IPS-NIHi7 (cell line): ENCODE data around the gene TENM4.

Experiments used
- DNase-seq: peaks from one replicate; pipeline ENCODE4 v3.0.0; 2012; ENCODE audit warnings: mixed read lengths; ENCODE audit errors: extremely low spot score

Gene TENM4

DNA sequence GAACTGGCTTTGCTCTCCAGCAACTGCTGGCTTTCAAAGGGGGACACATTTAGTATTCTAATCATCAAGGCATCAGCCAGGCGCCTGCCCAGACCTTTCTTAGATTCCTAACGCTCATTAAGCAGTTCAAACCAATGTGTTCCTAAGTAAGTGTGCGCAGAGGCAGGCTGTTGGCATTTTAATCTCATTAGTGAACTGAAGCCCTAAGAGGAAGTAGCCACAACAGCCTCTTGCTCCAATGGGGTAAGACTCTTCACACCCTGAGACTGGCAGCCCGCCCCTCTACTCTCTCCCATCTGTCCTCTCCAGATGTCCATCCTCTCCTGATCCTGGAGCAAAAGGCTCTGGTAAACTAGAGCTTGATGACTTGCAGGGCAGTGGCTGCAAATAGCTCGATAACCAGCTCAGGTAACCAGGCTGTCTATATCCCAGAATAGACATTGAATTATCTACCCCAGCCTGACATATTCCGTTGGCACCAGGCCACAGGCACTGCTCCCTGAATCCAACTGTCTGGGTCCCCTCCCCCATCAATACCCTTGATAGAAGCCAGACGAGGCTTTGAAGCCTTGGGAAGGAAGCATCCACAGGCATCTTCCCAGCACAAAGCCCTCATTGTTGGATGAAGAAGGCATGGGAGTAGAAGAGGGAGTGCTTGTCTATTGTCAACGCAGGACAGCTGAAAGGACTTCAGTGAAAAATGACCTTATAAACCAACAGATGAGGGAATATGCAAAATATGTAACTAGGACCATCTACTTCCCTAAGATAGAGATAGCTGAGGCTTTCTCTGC lies 321.1 kb downstream of the TENM4 start:
- DNase-seq, result no peak

DNA sequence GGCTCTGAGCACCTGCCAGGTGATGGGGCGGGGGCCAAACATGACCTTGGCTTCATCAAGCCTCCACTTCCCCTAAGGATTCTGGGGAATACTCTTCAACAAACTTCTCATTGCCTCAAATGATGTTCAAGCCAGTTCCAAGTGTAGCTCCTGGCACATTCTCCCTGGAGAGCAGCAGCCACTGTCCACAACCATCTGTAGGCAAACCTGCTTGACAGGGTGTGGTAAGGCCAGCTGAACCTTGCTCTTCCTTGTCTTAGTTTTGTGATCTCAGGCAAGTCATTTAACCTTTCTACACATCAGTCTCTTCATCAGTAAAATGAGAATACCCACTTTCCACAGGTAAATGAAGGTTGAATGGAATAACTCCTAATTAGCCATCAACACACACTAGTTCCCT lies 323.3 kb downstream of the TENM4 start:
- no peak for DNase-seq

DNA sequence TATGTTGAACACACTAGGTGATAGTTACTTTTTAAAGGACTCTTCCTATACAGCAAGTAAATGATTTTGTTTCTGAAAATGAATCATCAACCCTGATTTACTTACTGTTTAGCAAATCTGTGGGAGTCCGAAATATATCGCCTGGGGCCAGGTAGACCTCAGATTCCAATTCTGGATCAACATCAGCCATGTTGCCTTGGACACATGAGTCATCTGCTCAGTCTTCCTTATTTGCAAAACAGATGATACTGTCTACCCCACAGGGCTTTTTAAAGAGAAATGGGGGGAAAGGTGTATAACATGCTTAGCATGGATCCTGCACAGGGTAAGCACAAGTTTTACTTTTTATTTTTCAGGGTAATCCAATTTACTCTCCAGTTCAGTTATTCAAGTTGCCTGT lies 324.2 kb downstream of the TENM4 start:
- no peak for DNase-seq

DNA sequence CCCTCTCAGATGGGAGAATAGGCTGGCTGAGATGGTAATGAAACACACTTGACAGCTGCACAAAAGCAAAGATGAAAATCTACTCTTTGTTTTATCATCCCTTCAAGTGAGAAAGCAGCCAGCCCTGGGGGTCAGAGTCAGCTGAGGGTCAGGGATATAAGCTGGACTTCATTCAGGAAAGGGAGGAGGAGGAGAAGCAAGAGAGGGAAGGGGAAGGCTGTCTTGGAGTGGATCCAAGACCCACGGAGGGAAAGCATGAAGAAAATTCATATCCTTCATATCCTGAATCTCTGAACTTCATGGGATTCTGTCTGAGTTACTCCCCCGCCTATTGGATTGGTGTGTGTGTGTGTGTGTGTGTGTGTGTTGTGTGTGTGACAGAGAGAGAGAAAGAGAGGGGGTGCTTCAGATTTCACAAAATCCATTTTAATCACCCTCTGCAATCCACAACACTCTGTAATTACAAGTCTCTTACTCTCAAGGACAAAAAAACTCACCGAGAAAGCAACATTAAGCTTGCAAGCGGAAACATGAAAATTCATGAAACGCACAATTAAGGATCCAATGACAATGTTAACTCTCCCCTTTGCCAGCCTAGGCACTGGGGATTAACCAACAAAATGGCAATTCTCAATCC lies 327.7 kb downstream of the TENM4 start:
- DNase-seq, result no peak

DNA sequence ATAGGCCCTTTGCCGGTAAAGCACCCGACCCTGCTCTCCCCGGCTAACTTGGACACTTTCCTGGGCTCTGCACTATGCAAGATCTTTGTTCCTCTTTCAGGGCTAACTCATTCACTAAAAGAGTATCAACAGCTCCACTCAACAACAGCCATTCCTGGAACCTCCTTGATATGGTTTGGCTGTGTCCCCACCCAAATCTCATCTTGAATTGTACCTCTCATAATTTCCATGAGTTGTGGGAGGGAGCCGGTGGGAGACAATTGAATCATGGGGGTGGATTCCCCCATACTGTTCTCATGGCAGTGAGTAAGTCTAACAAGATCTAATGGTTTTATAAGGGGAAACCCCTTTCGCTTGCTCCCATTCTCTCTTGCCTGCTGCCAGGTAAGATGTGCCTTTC lies 330.0 kb downstream of the TENM4 start:
- no peak for DNase-seq

DNA sequence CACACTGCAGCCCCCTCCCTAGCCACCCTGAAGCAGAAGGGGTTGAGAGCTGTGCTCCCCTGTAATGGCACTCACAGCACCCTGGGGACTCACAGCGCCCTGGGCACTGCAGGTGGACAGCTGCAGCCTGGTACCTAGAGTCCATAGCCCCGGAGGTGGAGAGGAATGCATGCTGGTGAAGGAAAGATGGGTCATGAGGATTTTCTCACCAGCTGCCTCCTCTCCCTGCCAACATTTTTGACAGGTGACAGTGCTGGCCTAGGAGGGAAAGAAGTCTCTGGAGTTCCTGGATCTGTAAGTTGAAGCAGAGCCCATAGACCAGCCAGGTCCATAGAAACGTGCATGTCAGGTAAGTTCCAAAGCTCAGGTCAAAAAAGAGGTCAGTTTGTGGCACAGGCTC lies 330.5 kb downstream of the TENM4 start:
- DNase-seq, result no peak

DNA sequence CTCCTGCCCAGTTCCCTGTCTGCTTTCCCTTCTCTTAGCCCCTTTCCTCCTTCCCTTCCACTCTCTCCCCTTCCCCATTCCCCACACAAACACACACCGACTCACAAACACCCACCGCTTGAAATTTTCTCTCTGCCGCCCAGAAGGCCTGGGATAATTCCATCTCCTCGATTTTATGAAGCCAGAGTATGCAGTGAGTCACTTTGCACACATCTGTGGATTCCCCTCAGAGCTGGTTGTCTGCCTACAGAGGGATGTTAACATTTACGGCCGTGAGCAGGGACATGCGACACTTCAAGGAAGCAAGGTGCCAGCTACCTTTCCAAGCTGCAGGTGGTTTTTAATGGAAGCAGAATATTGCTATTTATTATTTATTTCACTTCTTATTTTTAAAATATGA lies 332.0 kb downstream of the TENM4 start:
- DNase-seq, result no peak

DNA sequence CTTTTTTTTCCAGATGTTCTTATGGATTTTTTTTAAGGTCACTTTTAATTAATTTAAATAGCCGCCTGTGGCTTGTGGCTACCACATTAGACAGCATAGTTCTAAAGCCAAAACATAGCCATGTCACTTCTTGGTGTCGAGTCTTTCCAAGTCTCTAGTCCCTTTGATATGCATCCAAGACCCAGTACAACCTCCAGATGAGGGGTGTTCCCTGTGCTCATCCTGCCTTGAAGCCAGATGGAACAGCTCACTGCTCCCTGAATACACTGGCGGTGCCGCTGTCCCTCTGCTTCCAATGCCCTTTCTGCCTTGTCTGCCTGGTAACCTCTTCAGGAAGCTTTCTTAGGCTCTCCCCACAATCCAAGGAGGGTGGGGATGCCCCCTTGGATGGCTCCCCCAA lies 338.0 kb downstream of the TENM4 start:
- DNase-seq, result no peak

DNA sequence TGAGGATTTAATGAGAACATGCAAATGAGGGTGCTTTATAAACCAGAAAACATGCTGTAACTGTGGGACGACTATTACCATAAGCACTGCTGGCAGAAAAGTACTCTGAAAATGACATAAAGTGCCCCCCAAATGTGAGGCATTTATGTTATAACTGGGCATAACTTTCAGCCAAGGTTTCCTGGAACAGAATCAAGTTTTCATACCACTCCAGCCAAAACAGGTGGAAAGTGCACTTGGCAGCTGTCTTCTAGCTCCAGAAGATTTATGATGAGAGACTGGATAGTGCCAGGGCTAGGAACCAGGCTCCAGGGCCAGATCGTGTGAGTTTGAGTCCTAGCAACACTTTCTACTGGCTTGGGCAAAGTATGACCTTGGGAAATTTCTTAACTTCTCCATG lies 339.2 kb downstream of the TENM4 start:
- no peak for DNase-seq

DNA sequence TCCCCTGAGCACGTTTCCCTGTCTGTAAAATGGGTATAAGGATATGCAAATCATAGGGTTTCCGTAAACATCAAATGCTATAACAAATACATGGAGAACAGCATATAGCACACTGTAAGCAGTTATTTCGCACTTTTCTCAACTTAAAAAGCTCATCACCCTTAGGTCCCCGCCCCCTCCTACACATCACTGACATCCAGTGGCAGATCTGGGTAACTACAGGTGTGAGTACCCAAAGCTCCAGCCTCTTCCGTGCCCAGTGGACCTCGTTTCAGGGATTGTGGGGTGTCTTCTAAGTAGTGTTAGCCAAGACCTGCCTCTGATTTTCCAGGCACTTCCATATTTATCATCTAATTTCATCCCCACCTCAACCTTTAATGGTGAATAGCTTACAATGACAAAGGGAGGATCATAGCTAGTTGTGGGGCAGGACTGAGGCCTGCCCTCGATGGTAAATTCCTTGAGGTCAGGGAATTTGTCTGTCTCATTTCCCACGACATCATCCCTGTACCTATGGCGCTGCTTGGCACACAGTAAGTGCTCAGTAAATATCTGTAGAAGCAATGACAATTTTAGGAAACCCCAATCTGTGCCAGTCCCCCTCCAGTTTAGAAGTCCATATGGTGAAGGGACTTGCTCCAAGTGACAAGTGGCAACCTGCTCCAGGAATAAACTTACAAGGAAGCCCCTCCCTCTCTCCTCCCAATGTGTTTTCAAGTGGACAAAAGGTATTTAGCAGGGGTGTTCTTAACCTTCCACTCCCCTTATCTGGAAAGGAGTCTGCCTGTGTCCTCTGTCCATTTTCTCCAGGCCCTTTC lies 340.5 kb downstream of the TENM4 start:
- DNase-seq, result peak; percentile 85

DNA sequence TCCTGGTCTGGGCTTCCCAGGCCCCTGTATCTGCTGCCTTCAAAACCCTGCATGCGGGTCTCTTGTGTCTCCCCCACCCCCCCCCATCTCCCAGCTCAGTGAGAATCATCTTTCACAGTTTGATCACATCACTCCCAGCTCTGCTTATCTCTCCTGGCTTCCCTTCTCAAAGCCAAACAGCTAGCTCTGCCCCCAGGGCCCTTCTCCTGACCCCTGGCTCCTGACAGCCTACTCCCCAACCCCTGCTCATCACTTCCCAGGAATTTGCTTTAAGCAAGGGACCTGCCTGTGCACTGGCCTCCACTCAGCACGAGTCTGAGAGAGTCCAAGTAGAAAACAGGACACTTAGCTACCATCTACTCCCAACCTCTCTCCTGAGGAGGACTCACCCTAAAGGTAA lies 342.7 kb downstream of the TENM4 start:
- peak; percentile 45 for DNase-seq

DNA sequence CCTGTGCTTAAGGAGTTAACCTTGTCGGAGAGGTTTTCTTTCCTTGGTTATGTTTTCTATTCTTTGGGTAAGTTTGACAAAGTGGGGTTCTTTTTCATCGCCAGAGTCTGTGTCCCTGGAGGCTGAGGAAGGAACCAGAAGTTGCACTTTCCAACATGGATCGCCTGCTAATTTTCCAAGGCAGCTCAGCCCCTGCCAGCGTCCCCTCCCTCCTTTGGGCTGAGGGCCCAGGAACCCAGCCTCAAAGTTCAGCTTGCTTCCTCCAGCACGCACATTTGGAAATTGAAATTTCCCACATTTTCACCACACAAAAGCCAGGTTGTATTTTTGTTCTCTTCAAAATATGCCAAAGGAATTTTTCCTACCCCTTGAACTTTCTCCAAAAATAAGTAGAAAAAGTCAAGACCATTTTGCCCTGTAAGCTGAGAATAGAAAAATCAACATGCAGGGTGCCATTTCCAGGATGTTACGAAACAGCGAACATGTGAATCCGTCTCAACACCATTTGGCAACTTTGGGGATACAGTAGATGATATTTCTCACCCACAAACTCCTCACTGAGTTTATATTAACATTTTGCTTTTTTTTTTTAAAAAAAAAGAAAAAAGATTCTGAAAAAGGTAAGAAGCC lies 343.5 kb downstream of the TENM4 start:
- no peak for DNase-seq

DNA sequence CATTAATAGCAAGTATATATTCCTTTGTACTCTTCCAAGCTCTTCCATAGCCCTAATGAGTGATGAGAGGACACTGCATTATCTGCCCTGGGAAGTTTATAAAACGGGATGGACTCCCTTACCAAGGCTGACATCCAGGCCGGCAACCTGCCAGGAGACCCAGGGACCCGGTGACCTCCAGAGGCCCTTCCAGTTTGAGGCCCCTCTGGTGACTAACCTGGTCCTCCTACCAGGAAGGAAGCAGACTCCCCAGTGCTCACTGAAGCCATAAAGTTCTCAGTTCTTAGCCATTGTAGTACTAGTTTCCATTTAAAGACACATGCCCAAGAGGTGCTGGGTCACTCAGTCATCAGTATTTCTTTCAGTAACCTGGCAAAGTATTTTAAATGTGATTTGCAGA lies 345.4 kb downstream of the TENM4 start:
- DNase-seq, result no peak

DNA sequence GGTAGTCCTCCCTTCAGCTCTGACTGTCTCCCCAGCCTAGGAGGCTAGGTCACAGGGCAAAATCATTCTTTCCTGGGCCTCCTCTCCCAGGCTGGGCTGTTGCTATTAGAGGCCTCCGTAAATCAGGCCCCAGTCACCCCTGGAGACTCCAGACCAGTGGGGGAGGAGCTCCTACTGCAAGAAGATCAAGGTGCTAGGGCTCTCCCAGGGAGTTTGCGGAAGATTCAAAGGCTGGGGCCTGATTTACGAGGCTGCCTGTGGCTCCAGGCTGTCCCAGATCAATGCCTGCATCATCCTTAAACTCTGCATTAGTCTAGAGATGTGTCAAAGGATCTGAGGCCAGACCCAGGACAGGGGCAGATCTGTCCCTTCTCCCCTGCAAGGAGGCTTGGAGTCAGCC lies 346.2 kb downstream of the TENM4 start:
- peak; percentile 34 for DNase-seq

DNA sequence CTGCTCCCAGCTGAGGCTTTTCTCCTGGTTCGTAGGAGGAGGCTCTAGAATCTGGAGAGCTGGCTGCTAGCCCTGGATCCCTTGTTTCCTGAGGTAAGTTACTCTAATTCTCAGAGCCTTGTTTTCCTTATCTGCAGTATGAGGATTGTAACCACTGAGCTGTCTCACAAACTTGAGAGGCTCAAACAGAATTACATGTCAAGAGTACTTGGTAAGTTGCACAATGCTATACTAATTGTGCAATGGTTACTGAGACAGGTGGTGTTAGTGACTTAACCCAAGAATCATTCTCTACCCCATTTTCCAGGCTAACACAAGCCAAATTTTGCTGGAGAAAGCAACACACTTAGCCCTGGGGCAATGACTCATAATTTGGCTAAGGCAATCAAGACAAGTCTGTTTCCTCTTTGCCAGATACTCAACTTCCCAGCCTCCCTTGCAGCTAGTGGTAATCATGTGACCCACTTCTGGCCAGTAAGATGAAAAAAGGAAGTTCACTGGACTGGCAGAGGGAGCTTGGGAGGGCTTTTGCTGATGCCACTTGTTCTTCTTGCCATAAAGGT lies 348.0 kb downstream of the TENM4 start:
- DNase-seq, result no peak

DNA sequence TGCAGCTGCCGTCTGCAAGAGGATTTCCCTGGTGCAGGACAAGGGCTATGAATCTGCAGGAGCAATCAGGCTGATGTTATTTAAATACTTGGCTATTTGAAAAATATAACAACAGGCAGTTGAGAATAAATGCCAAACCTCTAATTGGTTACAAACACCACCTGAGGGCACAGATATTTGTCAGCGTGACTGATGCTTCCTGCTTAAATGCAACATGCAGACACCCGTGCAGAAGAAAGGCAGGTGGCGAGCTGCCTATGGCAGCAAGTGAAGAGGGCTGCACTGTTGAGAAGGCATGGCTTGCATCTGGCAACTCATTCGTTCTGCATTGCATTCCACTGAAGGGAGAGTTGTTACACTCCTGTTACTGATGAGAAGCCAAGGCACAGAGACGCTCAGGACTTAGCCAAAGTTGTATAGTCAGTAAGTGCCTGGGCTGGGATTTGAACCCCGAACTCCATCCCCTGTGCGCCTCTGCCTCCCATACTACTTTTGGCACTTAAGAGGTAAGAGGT lies 350.6 kb downstream of the TENM4 start:
- no peak for DNase-seq

DNA sequence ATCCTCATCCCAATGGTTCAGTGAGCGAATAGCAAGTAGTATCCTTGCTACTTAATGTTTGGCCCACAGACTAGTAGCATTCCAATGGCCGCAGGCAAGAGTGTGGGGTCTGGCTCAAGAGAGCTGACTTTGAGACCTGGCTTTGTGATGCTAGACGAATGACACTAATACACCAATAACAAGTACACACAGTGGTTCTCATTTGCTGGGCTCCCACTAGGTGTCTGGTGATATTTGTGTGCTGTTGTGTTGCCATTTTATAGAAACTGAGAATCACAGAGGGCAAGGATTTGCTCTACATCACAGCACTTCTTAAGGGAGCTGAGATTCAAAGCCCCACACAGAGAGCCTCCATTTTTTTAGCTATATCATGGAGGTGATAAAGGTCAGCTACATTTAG lies 351.2 kb downstream of the TENM4 start:
- no peak for DNase-seq

DNA sequence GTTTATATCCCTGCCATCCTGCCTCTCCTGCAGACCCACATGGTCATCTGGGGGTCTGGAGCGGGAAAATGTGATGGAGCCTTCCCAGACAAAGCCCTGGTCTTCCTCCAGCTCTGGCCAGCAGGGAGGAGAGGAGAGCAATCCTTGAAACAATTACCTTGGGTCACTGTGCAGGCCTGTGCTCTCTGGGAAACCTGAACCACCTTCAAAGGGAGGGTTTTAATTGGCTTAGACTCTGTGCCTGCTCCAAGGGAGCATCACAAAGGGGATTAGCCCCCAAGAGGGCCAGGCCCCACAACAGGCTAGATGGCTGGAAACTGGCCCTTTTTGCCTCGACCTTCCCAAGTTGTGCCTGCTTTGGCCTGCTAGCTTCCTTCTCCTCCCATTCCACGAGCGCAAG lies 351.9 kb downstream of the TENM4 start:
- DNase-seq, result peak; percentile 32

DNA sequence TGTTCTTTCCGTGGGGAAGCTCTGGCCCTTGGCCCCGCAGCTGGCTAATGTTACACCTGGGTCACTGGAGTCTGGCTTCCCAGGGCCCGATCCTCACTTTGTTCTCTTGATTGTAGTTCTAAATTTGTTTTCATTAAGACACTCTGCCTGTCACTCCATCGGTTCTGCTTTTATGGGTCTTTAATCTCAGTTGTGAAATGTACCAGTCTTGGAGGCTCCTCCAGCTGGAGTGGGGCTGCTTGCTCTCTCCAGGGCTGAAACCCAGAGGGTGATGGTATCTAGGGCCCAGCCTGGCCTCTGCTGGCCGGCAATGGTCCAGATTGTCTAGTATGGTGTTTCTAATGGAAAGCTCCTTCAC lies 352.9 kb downstream of the TENM4 start:
- DNase-seq, result no peak

DNA sequence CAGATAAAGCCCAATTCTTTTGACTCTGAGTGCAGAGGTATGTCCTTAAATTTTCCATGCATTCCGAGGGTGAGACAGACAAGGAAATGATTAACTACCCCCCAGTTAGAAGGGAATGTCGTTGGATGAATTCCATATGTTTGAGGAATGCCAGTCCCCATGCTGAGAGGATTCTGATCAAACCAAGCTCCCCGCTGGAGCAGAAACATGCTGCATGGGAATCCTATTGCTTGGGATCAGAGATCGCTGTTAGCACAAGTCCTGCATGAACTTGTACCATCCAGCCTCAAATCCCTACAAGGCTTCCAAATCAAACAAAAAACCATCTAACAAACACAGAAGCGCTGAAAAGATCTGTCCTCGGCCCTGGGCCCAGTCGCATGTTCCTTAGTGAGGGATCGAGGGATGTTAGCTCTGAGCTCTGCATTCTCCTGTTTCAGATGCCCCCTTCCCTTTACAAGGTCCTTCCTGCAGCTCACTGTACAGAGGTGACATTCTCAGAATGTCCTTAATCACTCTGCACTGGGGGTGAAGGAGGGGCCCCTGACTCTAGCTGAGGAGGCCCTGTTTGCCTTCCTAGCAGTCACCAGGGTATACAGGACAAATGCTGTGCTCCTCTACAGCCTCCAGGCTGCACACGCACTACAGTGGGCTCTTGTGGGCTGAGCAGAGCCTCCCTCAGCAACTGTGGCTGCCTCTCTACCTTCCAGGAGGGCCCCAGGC lies 353.4 kb downstream of the TENM4 start:
- peak; percentile 42 for DNase-seq

DNA sequence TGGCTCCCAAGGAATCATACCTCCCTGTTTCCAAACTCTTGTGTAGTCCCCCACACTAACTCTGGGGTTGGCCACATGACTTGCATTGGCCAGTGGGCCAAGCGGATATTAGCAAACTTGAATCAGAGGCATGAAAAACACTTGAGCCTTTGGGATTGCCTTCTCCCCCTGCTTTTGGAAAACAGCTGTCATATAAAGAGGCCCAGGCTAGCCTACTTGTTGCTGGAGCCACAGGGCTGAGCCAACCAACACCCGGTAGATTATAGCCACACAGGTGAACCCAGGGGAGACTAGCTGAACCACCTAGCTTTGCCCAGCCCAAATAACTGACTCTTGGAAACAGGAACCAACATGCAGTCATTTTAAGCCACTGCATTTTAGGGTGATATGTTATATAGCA lies 354.8 kb downstream of the TENM4 start:
- DNase-seq, result no peak
